ENCODE data around the gene CCL28. TPM values are rescaled to one million over a fixed set of nuclear protein-coding genes. Genes with fewer than 3 reads are reported as not detected.

The CCL28 gene
- total RNA-seq, 1 experiment from 2014 or later: 8.5 TPM

GRCh38 chr5:43369651-43370050 is 42.5 kb downstream of the CCL28 start:
- H3K27me3 ChIP-seq (ENCODE audit: low read length): no peaks in the 10 kb centered on the region
- CTCF ChIA-PET: no interaction called here
- no peak overlapping the region for H3K4me3 ChIP-seq (ENCODE audit: low read length)
- no peaks in the 10 kb centered on the region for H3K9me3 ChIP-seq (ENCODE audit: low read length)
- intact Hi-C loops (cut with micrococcal nuclease): no loop called here
- POLR2A ChIA-PET (ENCODE audit: unreplicated experiment): no interaction called here
- H3K27ac ChIP-seq (ENCODE audit: low read length): no peak overlapping the region
- no peak for TF ChIP-seq CTCF (conservative IDR thresholded peaks at IDR 0.05; ENCODE audit: low read depth, low read length)
- TF ChIP-seq EZH2 (IDR thresholded peaks at IDR 0.05; ENCODE audit: low read length, unreplicated experiment): no peak
- no peak overlapping the region for H2AFZ ChIP-seq (ENCODE audit: low read length)
- H4K20me1 ChIP-seq (ENCODE audit: low read length): no peaks in the 10 kb centered on the region
- no peaks in the 10 kb centered on the region for H3F3A ChIP-seq (ENCODE audit: low read length, unreplicated experiment)
- H3K9me2 ChIP-seq (replicated peaks; ENCODE audit: low read length): no peaks in the 10 kb centered on the region
- no peaks in the 10 kb centered on the region for H3K36me3 ChIP-seq (ENCODE audit: low read depth, low read length)
- H3K9ac ChIP-seq (ENCODE audit: low read length): no peak overlapping the region
- no peaks in the 10 kb centered on the region for H3K79me2 ChIP-seq (ENCODE audit: low read length)
- DNase-seq: no peak
- no peaks in the 10 kb centered on the region for H3K4me1 ChIP-seq (ENCODE audit: insufficient read depth, low read length)
- no TSS peak for BruUV-seq (replicated peaks)
- no peak overlapping the region for H3K4me2 ChIP-seq (ENCODE audit: low read length)
- ATAC-seq: no peak

- intact Hi-C loops (cut with micrococcal nuclease): no loop called here
- BruUV-seq (replicated peaks): no TSS peak
- CTCF ChIA-PET: no interaction called here
Observed at GRCh38 chr5:43367909-43368669, 44.1 kb downstream of the CCL28 start.

More at GRCh38 chr5:43367909-43368669, 44.1 kb downstream of the CCL28 start:
- H3K4me3 ChIP-seq (ENCODE audit: low read length): no peak overlapping the region
- H3K36me3 ChIP-seq (ENCODE audit: low read depth, low read length): no peaks in the 10 kb centered on the region
- H3K4me2 ChIP-seq (ENCODE audit: low read length): no peak overlapping the region
- POLR2A ChIA-PET (ENCODE audit: unreplicated experiment): no interaction called here
- H3K9me3 ChIP-seq (ENCODE audit: low read length): no peaks in the 10 kb centered on the region
- no peaks in the 10 kb centered on the region for H3K79me2 ChIP-seq (ENCODE audit: low read length)
- no peak overlapping the region for H2AFZ ChIP-seq (ENCODE audit: low read length)
- no peaks in the 10 kb centered on the region for H3F3A ChIP-seq (ENCODE audit: low read length, unreplicated experiment)
- no peaks in the 10 kb centered on the region for H3K27me3 ChIP-seq (ENCODE audit: low read length)
- H3K4me1 ChIP-seq (ENCODE audit: insufficient read depth, low read length): no peaks in the 10 kb centered on the region
- no peaks in the 10 kb centered on the region for H4K20me1 ChIP-seq (ENCODE audit: low read length)
- H3K9me2 ChIP-seq (replicated peaks; ENCODE audit: low read length): no peaks in the 10 kb centered on the region
- ATAC-seq (0 out of 2 replicates have a peak, but pooled peaks have one; percentile 20), DNase-seq (no peak)
- H3K9ac ChIP-seq (ENCODE audit: low read length): no peak overlapping the region
- TF ChIP-seq EZH2phosphoT487 (IDR thresholded peaks at IDR 0.05; ENCODE audit: borderline replicate concordance, low read length) (no peak), EZH2 (IDR thresholded peaks at IDR 0.05; ENCODE audit: low read length, unreplicated experiment) (no peak), CTCF (conservative IDR thresholded peaks at IDR 0.05; ENCODE audit: low read depth, low read length) (no peak)
- no peak overlapping the region for H3K27ac ChIP-seq (ENCODE audit: low read length)

Measured in PC-3 (cell line).